ENCODE data around the gene KLC1.

KLC1 gene

GRCh38 chr14:103702497-103703432 lies 73.8 kb downstream of the KLC1 start:
- no peak for DNase-seq (ENCODE audit: low read depth in 3 of 3, low spot score in 1 of 3)

GRCh38 chr14:103703433-103704385 lies 74.7 kb downstream of the KLC1 start:
- no peak for DNase-seq (ENCODE audit: low read depth in 3 of 3, low spot score in 1 of 3)

GRCh38 chr14:103704708-103705107 lies 75.7 kb downstream of the KLC1 start:
- no peak for DNase-seq (ENCODE audit: low read depth in 3 of 3, low spot score in 1 of 3)

GRCh38 chr14:103705118-103705503 lies 76.1 kb downstream of the KLC1 start:
- DNase-seq (ENCODE audit: low read depth in 3 of 3, low spot score in 1 of 3): no peak

- DNase-seq (ENCODE audit: low read depth in 3 of 3, low spot score in 1 of 3): no peak
These were observed 76.7 kb downstream of the KLC1 start for GRCh38 chr14:103705504-103706284.

GRCh38 chr14:103706551-103707328 lies 77.7 kb downstream of the KLC1 start:
- DNase-seq (ENCODE audit: low read depth in 3 of 3, low spot score in 1 of 3): no peak

GRCh38 chr14:103707329-103708263 lies 78.6 kb downstream of the KLC1 start:
- DNase-seq (ENCODE audit: low read depth in 3 of 3, low spot score in 1 of 3): no peak

GRCh38 chr14:103708750-103709187 lies 79.8 kb downstream of the KLC1 start:
- no peak for DNase-seq (ENCODE audit: low read depth in 3 of 3, low spot score in 1 of 3)

GRCh38 chr14:103709814-103710213 lies 80.8 kb downstream of the KLC1 start:
- no peak for DNase-seq (ENCODE audit: low read depth in 3 of 3, low spot score in 1 of 3)

- DNase-seq (ENCODE audit: low read depth in 3 of 3, low spot score in 1 of 3): no peak
These were observed 81.9 kb downstream of the KLC1 start for GRCh38 chr14:103710771-103711377.

GRCh38 chr14:103711516-103712431 lies 82.8 kb downstream of the KLC1 start:
- no peak for DNase-seq (ENCODE audit: low read depth in 3 of 3, low spot score in 1 of 3)

GRCh38 chr14:103712633-103713247 lies 83.7 kb downstream of the KLC1 start:
- no peak for DNase-seq (ENCODE audit: low read depth in 3 of 3, low spot score in 1 of 3)

GRCh38 chr14:103713304-103714062 lies 84.5 kb downstream of the KLC1 start:
- DNase-seq (ENCODE audit: low read depth in 3 of 3, low spot score in 1 of 3): no peak

GRCh38 chr14:103714063-103714724 lies 85.2 kb downstream of the KLC1 start:
- DNase-seq (ENCODE audit: low read depth in 3 of 3, low spot score in 1 of 3): no peak

- DNase-seq (ENCODE audit: low read depth in 3 of 3, low spot score in 1 of 3): peak; percentile 98 to 100 (median 98)
These were observed 86.3 kb downstream of the KLC1 start, which contains the start of the genes XRCC3 and ZFYVE21 for GRCh38 chr14:103715052-103716000. Gene XRCC3 (minus strand): TSS chr14:103715451. CDS start chr14:103711087, 4,364 bp downstream. Gene ZFYVE21 (plus strand): TSS chr14:103715810. CDS start chr14:103715842, 32 bp downstream.

All from stimulated activated CD4-positive, alpha-beta T cell treated with anti-CD3 and anti-CD28 coated beads, TNF-alpha, amount 100 ng/mL, for 1 hour (primary cell).